Mesenchymal stem cell (in vitro differentiated cells and primary cell): Measurements from ENCODE around the gene EPOP.

Source experiments
- DNase-seq: peaks from one replicate; pipeline ENCODE4 v3.0.0-alpha.2; 2013
- H2AFZ ChIP-seq: one replicate; pipeline ENCODE4 v1.6.1; 2013; ENCODE audit warnings: low read depth, mild to moderate bottlenecking, control low read depth, inconsistent platforms, low read length, moderate library complexity
- H2AK5ac ChIP-seq: 2 replicates; pipeline ENCODE4 v1.6.1; 2013; ENCODE audit warnings: low read length, moderate library complexity, mild to moderate bottlenecking, inconsistent platforms; ENCODE audit not compliant: severe bottlenecking
- H2BK120ac ChIP-seq: one replicate; pipeline ENCODE4 v1.6.1; 2013; ENCODE audit warnings: low read depth, mild to moderate bottlenecking, inconsistent platforms, low read length, moderate library complexity
- H2BK12ac ChIP-seq, 2 experiments: one replicate each; pipeline ENCODE4 v1.6.1; 2013; ENCODE audit warnings: inconsistent platforms in 2 of 2, low read length in 2 of 2, mild to moderate bottlenecking in 2 of 2, moderate library complexity in 2 of 2, control low read depth in 1 of 2
- H2BK15ac ChIP-seq: one replicate; pipeline ENCODE4 v1.6.1; 2013; ENCODE audit warnings: mild to moderate bottlenecking, low read depth, inconsistent platforms; ENCODE audit not compliant: poor library complexity, severe bottlenecking
- H2BK5ac ChIP-seq: 2 replicates; pipeline ENCODE4 v1.6.1; 2013; ENCODE audit warnings: low read depth, mild to moderate bottlenecking, low read length, control low read depth, inconsistent platforms; ENCODE audit not compliant: poor library complexity, severe bottlenecking
- H3K14ac ChIP-seq, 2 experiments: one replicate each; pipeline ENCODE4 v1.6.1; 2013; ENCODE audit warnings: inconsistent platforms in 2 of 2, low read length in 2 of 2, control low read depth in 1 of 2, mild to moderate bottlenecking in 1 of 2, moderate library complexity in 1 of 2
- H3K18ac ChIP-seq, 2 experiments: one replicate each; pipeline ENCODE4 v1.6.1; 2013; ENCODE audit warnings: inconsistent platforms in 2 of 2, low read length in 2 of 2, control low read depth in 1 of 2, low read depth in 1 of 2, mild to moderate bottlenecking in 1 of 2
- H3K23ac ChIP-seq, 2 experiments: one replicate each; pipeline ENCODE4 v1.6.1; 2013; ENCODE audit warnings: inconsistent platforms in 2 of 2, low read length in 2 of 2, mild to moderate bottlenecking in 2 of 2, moderate library complexity in 2 of 2, control low read depth in 1 of 2
- H3K27ac ChIP-seq: 2 replicates; pipeline ENCODE4 v1.5.1; 2013; ENCODE audit warnings: mild to moderate bottlenecking, moderate library complexity, low read length, control low read depth, inconsistent platforms; ENCODE audit not compliant: poor library complexity, severe bottlenecking
- H3K27me3 ChIP-seq, 2 experiments: 2 replicates each; pipeline versions ENCODE4 v1.6.1 to v1.7.0; 2013; ENCODE audit warnings: low read length in 2 of 2, mild to moderate bottlenecking in 2 of 2, moderate library complexity in 2 of 2, control low read depth in 1 of 2, inconsistent platforms in 1 of 2; ENCODE audit not compliant: control insufficient read depth in 1 of 2, insufficient read depth in 1 of 2
- H3K36me3 ChIP-seq, 2 experiments: 2 replicates each; pipeline versions ENCODE4 v1.6.1 to v1.7.0; 2013; ENCODE audit warnings: low read length in 2 of 2, control low read depth in 1 of 2, inconsistent platforms in 1 of 2, low read depth in 1 of 2, mild to moderate bottlenecking in 1 of 2; ENCODE audit not compliant: insufficient read depth in 2 of 2, control insufficient read depth in 1 of 2
- H3K4ac ChIP-seq, 2 experiments: one replicate each; pipeline ENCODE4 v1.6.1; 2013; ENCODE audit warnings: inconsistent platforms in 2 of 2, low read length in 2 of 2, mild to moderate bottlenecking in 2 of 2, moderate library complexity in 2 of 2, control low read depth in 1 of 2, low read depth in 1 of 2
- H3K4me1 ChIP-seq: 2 replicates; pipeline ENCODE4 v1.6.1; 2013; ENCODE audit warnings: low read depth, low read length, control low read depth; ENCODE audit not compliant: control insufficient read depth, insufficient read depth
- H3K4me2 ChIP-seq: 2 replicates; pipeline ENCODE4 v1.6.1; 2013; ENCODE audit warnings: low read length, mild to moderate bottlenecking, inconsistent platforms; ENCODE audit not compliant: poor library complexity, severe bottlenecking
- H3K4me3 ChIP-seq, 2 experiments: 2 replicates each; pipeline versions ENCODE4 v1.5.1 to v1.7.0; 2013; ENCODE audit warnings: low read length in 2 of 2, mild to moderate bottlenecking in 2 of 2, control low read depth in 1 of 2, low read depth in 1 of 2; ENCODE audit not compliant: insufficient read depth in 1 of 2
- H3K79me1 ChIP-seq: replicated peaks from 2 replicates; pipeline ENCODE4 v1.6.1; 2013; ENCODE audit warnings: mild to moderate bottlenecking, control low read depth, low read length, inconsistent platforms; ENCODE audit not compliant: poor library complexity, severe bottlenecking
- H3K9ac ChIP-seq: 2 replicates; pipeline ENCODE4 v1.7.0; 2013; ENCODE audit warnings: mild to moderate bottlenecking, low read length, moderate library complexity
- H3K9me3 ChIP-seq: 2 replicates; pipeline ENCODE4 v1.7.0; 2013; ENCODE audit warnings: mild to moderate bottlenecking, low read length; ENCODE audit not compliant: control insufficient read depth
- H4K8ac ChIP-seq: one replicate; pipeline ENCODE4 v1.6.1; 2013; ENCODE audit warnings: inconsistent platforms, mild to moderate bottlenecking, low read length, moderate library complexity
- H4K91ac ChIP-seq: one replicate; pipeline ENCODE4 v1.6.1; 2013; ENCODE audit warnings: mild to moderate bottlenecking, low read length, inconsistent platforms
- WGBS: methylation state at CpG from one replicate; pipeline ENCODE4 v1.1.7; 2013; ENCODE audit warnings: mixed read lengths; 5-methylcytosine and 5-hydroxymethylcytosine counted together

The EPOP gene

GRCh38 chr17:38697061-38697820, 22.5 kb upstream of the EPOP start:
- Histone ChIP-seq H3K4me1 (peaks cover 10% of the 10 kb centered on the region), H4K8ac (no peak overlapping the region), H2BK12ac (no peak overlapping the region), H2AFZ (no peak overlapping the region), H3K4me2 (no peak overlapping the region), H2BK5ac (no peak overlapping the region), H3K9ac (no peak overlapping the region), H3K79me1 (no peaks in the 10 kb centered on the region), H2BK15ac (no peak overlapping the region), H3K23ac (no peak overlapping the region), H2BK120ac (no peak overlapping the region), H3K4ac (no peak overlapping the region), H3K9me3 (no peaks in the 10 kb centered on the region), H3K14ac (no peak overlapping the region), H2AK5ac (no peak overlapping the region), H3K27ac (no peak overlapping the region), H3K18ac (no peak overlapping the region), H3K4me3 (no peak overlapping the region), H4K91ac (no peak overlapping the region), H3K36me3 (no peaks in the 10 kb centered on the region), H3K27me3 (peaks cover 0 to 26% of the 10 kb centered on the region in 2 experiments)
- DNase-seq = no peak
- WGBS = 84% methylated on average over 3 of the region's 4 CpGs

- Histone ChIP-seq H3K23ac (no peak overlapping the region), H3K4me1 (no peaks in the 10 kb centered on the region), H3K4me2 (no peak overlapping the region), H3K14ac (no peak overlapping the region), H3K4ac (no peak overlapping the region), H3K79me1 (no peaks in the 10 kb centered on the region), H4K91ac (peak overlapping the region; percentile 21), H3K36me3 (no peaks in the 10 kb centered on the region), H2BK12ac (no peak overlapping the region), H2AK5ac (no peak overlapping the region), H3K9ac (peak overlapping the region; percentile 60), H4K8ac (no peak overlapping the region), H2BK15ac (no peak overlapping the region), H2AFZ (no peak overlapping the region), H3K4me3 (peak overlapping the region in 1 of 2 experiments; percentile 16), H3K27me3 (peaks cover 0 to 33% of the 10 kb centered on the region in 2 experiments), H3K18ac (no peak overlapping the region), H3K27ac (no peak overlapping the region), H3K9me3 (no peaks in the 10 kb centered on the region), H2BK120ac (no peak overlapping the region), H2BK5ac (no peak overlapping the region)
- peak; percentile 17 for DNase-seq
- WGBS = 82% methylated on average over 12 of the region's 12 CpGs
Measured at GRCh38 chr17:38693700-38694329, 19.1 kb upstream of the EPOP start.

GRCh38 chr17:38691154-38691553, 16.4 kb upstream of the EPOP start:
- H3K36me3 ChIP-seq = no peaks in the 10 kb centered on the region
- no peaks in the 10 kb centered on the region for H3K4me1 ChIP-seq
- H3K4me2 ChIP-seq = no peak overlapping the region
- no peak overlapping the region for H2BK12ac ChIP-seq
- no peak overlapping the region for H2BK5ac ChIP-seq
- H3K9ac ChIP-seq = no peak overlapping the region
- no peak overlapping the region for H3K14ac ChIP-seq
- no peaks in the 10 kb centered on the region for H3K79me1 ChIP-seq
- no peak overlapping the region for H2BK120ac ChIP-seq
- H4K91ac ChIP-seq = no peak overlapping the region
- H3K18ac ChIP-seq = no peak overlapping the region
- WGBS = 77% methylated on average over 4 of the region's 4 CpGs
- H3K9me3 ChIP-seq = no peaks in the 10 kb centered on the region
- no peak overlapping the region for H4K8ac ChIP-seq
- no peak overlapping the region for H2AK5ac ChIP-seq
- no peak for DNase-seq
- peaks cover 0 to 23% of the 10 kb centered on the region in 2 experiments for H3K27me3 ChIP-seq
- H3K4ac ChIP-seq = no peak overlapping the region
- H3K4me3 ChIP-seq = no peak overlapping the region
- H2BK15ac ChIP-seq = no peak overlapping the region
- no peak overlapping the region for H3K23ac ChIP-seq
- H2AFZ ChIP-seq = no peak overlapping the region
- no peak overlapping the region for H3K27ac ChIP-seq

GRCh38 chr17:38690386-38690785, 15.6 kb upstream of the EPOP start:
- H2BK120ac ChIP-seq = no peak overlapping the region
- H3K4ac ChIP-seq = no peak overlapping the region
- H3K23ac ChIP-seq = no peak overlapping the region

More at GRCh38 chr17:38690386-38690785, 15.6 kb upstream of the EPOP start:
- no peaks in the 10 kb centered on the region for H3K36me3 ChIP-seq
- H3K4me2 ChIP-seq = no peak overlapping the region
- no peak overlapping the region for H2BK12ac ChIP-seq
- H3K27ac ChIP-seq = no peak overlapping the region
- H4K8ac ChIP-seq = no peak overlapping the region
- WGBS = 90% methylated on average over 3 of the region's 4 CpGs
- no peak overlapping the region for H3K18ac ChIP-seq
- no peak for DNase-seq
- H2AFZ ChIP-seq = no peak overlapping the region
- H3K14ac ChIP-seq = no peak overlapping the region
- no peaks in the 10 kb centered on the region for H3K79me1 ChIP-seq
- H2AK5ac ChIP-seq = no peak overlapping the region
- no peak overlapping the region for H3K4me3 ChIP-seq
- no peak overlapping the region for H2BK5ac ChIP-seq
- no peak overlapping the region for H2BK15ac ChIP-seq
- no peak overlapping the region for H3K9ac ChIP-seq
- H3K4me1 ChIP-seq = no peaks in the 10 kb centered on the region
- H4K91ac ChIP-seq = no peak overlapping the region
- no peaks in the 10 kb centered on the region for H3K9me3 ChIP-seq
- H3K27me3 ChIP-seq = peaks cover 0 to 23% of the 10 kb centered on the region in 2 experiments
